NCI-H2107 (cell line): ENCODE data around the gene GPC5.

Experiments
- DNase-seq: peaks from one replicate; lab custom pipeline; 2025; lab: John Stamatoyannopoulos, UW

The GPC5 gene

GRCh38 chr13:92164822-92165221, 766.4 kb downstream of the GPC5 start:
- DNase-seq: no peak

- no peak for DNase-seq
Observed at GRCh38 chr13:92172191-92172590, 773.8 kb downstream of the GPC5 start.

- DNase-seq: no peak
Observed at GRCh38 chr13:92173254-92173653, 774.8 kb downstream of the GPC5 start.

GRCh38 chr13:92175330-92175729, 776.9 kb downstream of the GPC5 start:
- DNase-seq: no peak

DNA sequence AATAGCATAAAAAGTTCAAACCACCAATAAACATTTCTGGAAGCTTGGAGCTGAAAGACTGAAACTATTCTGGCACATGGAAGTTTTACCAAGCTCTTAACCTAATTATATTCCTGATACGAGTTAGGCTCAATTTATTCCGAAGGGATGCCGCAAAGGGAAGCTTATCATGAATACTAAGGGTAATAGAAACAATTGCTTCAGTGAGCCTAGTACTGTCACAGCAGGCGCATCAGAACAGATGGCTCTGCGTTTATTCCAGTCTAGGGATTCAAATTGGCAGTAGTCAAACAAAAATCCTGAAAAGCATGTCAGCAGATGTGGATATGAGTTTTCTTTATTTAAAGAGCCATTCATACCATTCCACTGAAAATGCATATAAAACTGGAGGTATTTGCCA, 779.5 kb downstream of the GPC5 start:
- DNase-seq: no peak

GRCh38 chr13:92179223-92179622, 780.8 kb downstream of the GPC5 start:
- DNase-seq: no peak

- DNase-seq: peak; percentile 9
Observed at GRCh38 chr13:92187378-92187989, 789.1 kb downstream of the GPC5 start.

DNA sequence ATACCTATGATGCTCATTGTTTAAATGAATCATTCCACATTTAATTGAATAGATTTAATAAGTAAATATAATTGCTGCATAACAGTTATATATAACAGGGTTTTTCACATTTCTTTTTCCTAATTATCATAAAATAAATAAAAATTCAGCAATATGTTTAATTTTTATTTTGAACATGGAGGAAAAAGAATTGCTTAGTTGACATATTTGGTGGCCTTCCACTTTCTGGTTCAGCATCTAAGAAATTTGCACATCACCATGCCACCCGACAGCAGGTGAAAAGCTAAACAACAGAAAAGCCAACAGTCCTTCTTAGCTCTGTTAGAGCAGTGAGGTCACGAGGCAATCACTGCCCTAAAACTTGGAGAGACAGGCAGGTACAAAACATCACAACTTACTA, 790.2 kb downstream of the GPC5 start:
- DNase-seq: no peak

- DNase-seq: no peak
Observed at GRCh38 chr13:92196591-92197256, 798.3 kb downstream of the GPC5 start.

DNA sequence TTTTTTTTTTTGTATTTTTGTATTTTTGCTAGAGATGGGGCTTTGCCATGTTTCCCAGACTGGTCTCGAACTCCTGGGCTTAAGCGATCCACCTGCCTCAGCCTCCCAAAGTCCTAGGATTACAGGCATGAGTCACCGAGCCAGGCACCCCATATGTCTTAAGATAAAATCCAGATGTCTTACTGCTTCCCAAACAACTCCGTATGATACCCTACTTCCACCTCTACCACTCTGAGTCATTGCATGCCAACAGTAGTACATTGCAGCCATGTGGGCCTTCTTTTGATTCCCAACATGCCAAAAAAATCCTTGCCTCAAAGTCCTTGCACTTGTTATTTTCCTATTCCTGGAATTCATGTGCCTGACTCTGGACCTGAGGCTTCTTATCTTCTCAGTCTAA, 799.2 kb downstream of the GPC5 start:
- DNase-seq: no peak

- DNase-seq: no peak
Observed at GRCh38 chr13:92218615-92219014, 820.2 kb downstream of the GPC5 start.

DNA sequence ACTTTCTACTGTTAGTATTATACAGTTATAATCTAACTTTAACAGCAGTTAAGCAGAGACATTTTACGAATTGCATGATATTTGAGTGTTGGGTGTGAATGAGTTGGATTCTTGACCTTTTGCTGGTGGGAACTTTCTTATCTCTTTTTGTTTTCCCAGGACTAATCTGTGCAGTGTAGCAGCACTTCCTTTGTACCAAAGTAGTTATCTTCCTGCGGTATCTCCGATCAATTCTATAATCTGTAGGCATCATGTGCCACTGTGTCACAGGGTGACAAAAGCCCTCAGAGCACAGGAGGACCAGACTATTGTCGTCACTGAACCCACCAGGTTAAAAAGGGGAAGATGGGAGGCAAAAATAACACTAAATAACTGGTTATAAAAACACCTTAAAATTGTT, 823.5 kb downstream of the GPC5 start:
- DNase-seq: no peak

DNA sequence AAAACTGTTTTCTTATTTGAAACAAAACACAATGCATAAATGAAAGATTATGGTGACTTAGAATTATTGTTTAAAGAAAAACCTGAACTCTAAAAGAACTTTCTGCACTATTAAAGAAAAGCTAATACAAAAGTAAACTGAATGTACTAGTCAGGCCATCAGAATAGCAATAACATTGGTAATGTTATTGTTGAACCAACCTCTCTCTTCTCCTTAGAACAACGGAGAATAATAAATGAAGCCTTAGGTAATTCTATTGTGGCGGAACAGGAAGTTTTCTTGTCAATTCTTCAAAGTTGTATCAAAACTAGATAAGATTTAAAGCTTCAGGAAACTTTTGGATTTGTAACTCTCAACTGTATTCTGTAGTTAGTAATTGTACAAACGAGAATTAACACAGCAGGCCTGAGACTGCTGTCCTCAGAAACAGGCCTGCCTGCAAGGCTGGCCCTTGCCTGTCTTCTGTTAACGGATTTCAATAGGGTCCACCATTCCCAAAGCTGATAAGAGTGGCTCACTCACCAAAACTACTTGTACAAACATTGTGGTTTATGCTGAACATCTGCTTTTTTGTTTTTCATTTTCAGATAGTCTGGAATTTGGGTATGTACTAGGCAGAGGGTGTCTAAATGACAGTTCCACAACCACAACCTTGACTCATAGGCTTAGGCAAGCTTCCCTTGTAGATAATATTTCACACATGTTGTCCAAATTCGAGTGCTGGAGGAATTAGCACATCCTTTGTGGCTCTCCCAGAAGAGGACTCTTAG, 825.8 kb downstream of the GPC5 start:
- no peak for DNase-seq

DNA sequence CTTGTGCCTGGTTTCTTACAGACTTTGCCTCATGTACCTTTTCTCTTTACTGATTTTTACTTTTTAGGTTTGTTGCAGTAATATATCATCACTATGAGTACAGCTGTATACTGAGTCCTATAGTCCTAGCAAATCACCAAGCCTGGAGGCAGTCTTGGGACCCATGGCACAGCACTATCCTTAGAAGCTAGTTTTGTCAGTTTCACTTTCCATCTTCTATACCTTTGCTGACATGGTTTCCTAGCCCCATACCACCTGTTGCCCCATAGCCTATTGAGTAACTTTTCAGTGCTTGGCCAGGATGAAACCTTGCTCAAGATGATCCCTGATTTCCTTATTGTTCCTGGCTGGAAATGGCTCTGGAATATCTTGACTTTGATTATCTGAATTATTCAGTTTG, 826.4 kb downstream of the GPC5 start:
- DNase-seq: no peak

- DNase-seq: no peak
Observed at GRCh38 chr13:92225861-92226260, 827.4 kb downstream of the GPC5 start.

GRCh38 chr13:92232871-92233270, 834.5 kb downstream of the GPC5 start:
- no peak for DNase-seq

DNA sequence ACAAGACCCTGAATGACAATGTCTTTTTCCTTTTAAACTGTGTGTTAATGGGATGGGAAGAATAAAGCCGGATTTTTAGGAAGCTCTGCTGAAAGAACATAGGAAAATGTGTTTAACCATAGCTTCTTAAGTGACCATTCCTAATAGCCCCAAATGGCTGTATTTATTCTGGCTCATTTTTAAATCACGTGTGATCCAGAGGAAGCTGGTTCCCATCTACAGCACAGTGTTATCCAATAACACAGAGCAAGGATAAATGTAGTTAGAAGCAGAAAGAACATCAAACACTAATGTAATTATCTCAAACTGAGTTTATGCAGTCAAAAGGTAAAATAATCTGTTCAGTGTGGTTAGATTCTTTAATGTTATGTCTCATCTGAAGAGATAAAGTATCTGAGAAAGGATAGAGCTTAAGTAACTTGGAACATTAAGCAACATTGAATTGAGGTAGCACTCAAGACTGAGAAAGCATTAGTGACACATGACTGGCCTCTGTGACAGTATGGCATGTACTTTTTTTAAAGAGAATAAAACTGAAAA, 853.3 kb downstream of the GPC5 start:
- no peak for DNase-seq

DNA sequence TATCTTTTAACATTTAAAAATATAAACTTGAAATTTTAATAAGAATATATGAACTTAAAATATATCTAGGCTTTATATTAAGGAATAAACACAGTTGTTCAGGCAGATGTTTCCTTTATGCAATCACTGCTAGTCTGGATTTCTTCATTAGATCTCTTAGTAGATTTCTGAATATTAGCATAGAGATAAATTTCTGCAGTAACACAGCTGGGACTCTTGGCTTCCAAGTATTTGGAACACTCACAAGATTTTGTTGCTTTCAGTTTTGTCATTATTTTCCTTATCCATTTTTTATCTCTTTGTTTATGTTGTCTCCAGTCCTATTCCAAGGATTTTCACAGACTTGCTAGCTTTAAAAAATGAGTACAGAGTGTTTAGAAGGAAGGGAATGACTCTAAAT, 857.1 kb downstream of the GPC5 start:
- no peak for DNase-seq

DNA sequence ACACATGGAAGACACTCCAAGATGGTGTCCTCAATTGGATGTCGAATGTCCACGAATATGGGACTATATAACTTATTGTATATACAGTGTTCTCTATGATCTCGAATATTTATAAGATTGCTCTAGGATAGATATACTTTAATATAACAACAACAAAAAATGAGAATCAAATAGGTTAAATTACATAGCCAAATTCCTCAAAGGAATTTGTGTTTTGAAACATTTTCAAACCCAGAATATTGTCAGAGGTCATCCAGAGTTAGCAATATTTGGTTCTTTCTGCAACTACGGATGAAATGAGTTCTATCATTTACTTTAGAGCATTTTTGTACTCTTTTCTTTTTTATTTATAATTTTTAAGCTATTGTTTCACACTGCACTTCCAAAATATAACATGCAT, 857.8 kb downstream of the GPC5 start:
- no peak for DNase-seq

DNA sequence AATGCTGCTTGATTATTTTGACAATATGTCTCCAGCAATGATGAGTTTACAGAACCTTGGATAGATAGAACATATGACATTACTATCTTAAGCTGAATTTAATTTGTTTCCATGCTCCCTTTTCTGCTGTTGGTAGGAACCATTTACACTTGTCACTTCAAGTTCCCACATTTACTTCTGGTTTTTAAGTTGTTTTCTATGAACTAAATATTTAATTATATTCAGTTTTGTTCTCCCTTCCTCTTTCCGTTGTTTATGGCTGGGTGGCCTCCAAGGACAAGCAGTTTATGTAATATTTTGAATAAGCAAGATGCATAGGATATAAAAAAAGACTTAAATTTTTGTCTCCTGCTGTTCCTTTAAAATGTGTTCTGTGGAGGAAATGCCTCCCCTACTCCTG, 860.6 kb downstream of the GPC5 start:
- DNase-seq: no peak

DNA sequence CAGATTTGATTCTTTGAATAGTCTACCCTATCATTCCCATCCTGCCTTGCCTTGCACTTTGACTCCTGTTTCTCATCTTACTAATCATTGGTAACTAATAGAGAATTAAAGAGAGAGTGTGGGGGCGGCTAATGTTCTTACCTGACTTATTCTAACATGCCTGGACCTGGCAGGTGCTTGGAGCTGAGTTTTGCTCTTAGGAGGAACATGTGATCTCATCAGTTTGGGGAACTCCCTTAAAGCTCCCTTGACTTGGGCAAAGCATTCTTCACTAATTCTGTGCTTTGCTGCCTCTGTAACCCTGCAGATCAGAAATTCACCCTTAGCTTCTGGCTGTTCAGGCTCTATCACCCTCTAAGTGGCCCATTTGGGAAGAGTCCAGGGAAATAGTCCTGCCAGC, 861.1 kb downstream of the GPC5 start:
- no peak for DNase-seq

DNA sequence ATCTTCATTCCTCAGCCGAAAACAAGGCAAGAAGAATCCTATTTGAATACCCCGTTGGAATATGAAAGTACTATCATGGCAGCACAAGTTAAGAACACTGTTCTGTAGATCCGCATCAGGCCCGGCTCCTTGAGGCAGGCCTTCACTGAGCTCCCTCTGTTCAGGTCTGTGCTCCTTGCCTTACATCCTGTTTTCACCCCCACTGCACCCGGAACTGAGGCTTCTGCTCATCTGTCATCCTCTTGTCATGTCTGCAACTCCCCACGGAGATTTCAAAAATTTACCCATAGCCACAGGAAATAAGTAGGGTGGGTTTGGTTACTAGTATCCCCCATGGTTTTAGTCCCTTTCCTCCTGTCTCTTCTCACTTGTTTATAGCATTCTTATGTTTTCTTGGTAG, 861.9 kb downstream of the GPC5 start:
- DNase-seq: no peak

DNA sequence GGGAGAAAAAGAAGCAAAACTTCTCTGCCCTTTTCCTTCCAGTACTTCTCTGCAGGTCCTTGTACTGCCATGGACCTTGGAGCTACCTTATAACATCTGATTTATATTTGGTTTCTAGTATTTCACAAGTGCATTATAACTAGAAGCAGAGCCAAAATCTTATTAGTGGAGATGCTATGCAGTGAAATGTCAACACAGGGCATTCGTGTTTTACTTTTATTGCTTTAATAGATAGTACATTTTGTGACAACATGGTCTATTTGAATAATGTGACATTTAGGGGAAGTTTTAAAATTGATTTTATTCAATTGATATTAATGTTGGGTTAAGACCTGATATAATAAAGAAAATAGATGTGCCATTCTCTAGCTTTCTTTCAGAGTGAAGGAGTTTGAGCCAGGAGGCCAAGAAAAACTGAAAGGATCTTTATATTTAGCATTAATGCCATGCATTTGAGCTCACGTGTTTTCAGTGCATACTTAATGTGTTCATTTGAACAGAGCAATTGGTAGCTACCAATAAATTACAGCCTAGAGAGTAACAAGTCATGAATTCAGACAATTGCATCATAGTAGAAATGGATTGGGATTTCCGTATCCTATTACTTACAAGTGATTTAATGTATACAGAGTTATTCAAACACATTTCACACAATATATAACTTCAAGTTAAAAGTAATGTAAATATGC, 863.8 kb downstream of the GPC5 start:
- DNase-seq: no peak
